HG02610 (cell line): ENCODE data around the gene NOL8.
A peak's percentile ranks its signal among the peaks of the same experiment; 100 is the strongest.

Experiments
- ATAC-seq: cut with Tn5 transposase; IDR thresholded peaks from one replicate; pipeline ENCODE4 v1.9.1; 2021; ENCODE audit warnings: mild to moderate bottlenecking, moderate library complexity; ENCODE audit not compliant: unreplicated experiment

The NOL8 gene

DNA sequence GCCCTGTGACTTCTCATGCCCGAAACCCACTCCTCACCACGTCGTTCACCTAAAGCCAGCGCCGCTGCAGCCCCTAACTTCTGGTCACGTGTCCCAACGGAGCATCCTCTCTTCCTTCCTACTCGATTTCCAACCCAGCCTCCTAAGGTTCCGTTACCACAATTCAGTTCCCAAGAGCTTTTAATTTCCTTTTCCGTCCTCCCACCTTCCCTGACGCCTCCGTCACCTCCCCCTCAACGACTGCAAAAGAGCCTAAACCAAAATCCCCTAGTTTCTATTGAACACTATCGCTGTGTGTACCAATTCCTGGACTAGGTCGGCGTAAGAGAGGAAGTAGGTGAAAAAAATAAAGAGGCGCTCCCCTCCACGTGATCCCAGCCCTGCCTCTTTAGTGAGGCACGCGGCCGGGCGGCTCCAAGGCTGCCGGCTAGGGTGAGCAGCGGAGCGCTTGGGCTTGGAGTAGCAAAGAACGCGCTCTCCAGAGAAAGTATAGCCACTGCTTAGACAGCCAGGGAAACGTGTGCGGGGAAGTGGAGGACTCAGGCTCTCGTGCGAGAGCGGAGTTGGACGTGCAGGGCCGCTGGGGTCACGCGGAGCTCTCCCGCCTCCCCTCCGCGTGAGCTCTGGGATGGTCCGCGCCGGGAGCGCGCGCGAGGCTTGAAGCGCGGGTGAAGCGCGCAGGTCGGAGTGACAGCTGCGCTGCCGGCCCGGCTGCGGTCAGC, at the start of gene NOL8, which contains the start of gene CENPP:
NOL8 (minus strand) TSS at position 82 of the 722 bp plus-strand sequence. CDS start 1,189 bp downstream, outside the sequence.
CENPP (plus strand) TSS at position 685 of the 722 bp plus-strand sequence.
- ATAC-seq: peak; percentile 90

DNA sequence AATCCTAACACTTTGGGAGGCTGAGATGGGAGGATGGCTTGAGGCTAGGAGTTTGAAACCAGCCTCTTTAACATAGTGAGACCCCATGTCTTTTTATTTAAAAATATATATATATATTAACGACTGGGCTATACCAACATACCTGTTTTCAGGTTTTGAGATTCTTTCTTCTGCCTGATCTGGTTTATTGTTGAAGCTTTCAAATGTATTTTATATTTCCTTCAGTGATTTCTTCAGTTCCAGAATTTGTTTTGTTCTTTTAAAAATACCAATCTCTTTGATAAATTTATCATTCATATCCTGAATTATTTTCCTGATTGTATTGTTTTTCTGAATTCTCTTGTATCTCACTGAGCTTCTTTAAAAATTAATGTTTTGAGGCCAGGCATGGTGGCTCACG, 48.0 kb upstream of the NOL8 start:
- ATAC-seq: no peak

DNA sequence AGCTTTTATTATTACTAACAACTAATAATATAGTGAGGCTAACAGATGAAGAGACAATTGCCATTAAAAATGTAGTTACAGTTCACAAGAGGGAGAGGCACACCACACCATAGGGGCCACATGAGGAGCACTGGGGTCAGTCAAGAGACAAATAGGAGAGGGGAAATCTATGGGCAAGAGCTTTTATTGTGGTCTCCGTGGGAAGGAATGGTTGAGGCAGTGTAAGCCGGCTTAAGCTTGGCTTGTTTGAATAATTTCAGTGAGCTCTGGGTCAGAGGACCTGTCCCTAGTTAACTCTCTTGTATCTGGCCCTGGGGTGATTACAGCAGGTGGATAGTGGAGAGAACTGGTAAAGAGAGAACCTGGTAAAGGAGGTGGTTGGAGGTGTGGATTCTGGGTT, 43.9 kb upstream of the NOL8 start:
- ATAC-seq: no peak

DNA sequence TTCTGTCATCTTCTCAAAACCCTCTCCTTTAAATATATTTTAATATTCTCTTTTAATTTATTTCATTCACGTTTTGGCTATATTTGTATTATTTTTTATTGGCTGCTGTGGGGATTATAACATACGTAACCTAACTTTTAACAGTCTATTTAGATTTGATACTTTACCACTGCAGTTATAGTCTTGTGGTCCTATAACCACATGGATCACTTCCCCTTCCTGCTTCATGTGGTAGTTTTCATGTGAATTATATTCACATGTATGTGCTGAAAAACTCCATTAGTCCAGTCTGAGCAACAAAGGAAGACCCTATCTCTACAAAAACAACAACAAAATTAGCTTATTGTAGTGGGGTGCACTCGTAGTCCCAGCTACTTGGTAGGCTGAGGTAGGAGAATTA, 34.9 kb upstream of the NOL8 start:
- no peak for ATAC-seq

DNA sequence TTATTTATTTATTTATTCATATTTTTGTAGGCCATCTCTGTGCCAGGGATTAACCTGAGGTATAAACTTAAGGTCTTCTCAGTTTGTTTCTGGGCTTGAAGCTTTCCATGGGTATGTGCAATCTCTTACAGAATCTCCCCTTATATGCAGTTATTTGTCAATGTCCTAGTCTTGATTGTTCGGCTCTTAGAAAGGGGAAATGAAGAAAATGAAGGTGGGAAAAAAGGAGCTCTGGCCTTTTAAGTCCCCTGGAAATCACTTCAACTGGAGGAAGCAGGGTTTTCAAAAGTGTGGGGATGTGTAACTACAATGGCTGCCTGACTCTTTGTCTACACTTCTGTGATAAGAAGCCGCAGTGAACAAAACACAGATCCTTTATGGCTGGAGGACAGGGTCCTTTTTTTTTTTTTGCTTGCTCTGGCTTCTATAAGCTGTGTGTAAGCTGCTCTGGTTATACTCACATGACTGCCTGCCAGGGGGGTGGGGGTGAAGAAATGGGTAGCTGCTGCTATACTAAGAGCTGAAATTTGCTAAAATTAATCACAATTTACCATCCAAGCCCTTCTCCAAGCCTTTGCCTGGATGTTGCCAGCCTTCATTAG, 34.3 kb upstream of the NOL8 start:
- ATAC-seq: no peak

DNA sequence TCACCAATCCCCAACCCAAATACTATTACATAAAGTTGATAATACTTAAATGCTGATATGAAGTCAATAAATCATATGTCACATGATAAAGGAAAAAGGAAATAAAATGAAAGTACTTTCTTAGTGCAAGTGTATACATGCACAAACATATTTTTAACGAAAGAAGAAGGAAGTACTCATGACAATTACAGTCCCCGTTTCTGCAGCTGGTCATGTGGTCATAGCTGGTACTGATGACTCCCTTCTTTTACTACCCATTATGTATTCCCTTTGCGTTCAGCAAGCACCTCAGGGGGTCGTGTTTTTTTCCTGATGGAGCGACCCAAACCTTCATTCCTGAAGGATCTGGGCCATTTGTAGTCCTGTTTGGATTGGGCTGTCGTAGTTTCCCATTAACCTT, 27.9 kb upstream of the NOL8 start:
- no peak for ATAC-seq

DNA sequence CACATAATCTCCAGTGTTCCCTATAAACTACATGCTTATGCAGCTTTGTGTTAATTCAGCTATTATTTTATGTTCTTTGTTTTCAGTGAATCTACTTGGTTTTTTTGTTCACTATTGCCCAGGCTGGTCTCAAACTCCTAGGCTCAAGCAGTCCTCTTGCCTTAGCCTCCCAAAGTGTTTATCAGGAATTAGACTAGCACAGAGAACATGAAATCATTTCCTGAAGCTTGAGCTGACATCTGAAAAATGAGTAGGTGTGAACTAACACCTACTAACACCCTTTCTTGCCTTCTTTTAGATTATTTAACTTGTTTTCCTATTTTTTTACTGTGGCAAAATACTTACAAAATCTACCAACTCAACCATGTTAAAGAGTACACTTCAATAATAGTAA, 25.6 kb upstream of the NOL8 start:
- ATAC-seq: no peak

DNA sequence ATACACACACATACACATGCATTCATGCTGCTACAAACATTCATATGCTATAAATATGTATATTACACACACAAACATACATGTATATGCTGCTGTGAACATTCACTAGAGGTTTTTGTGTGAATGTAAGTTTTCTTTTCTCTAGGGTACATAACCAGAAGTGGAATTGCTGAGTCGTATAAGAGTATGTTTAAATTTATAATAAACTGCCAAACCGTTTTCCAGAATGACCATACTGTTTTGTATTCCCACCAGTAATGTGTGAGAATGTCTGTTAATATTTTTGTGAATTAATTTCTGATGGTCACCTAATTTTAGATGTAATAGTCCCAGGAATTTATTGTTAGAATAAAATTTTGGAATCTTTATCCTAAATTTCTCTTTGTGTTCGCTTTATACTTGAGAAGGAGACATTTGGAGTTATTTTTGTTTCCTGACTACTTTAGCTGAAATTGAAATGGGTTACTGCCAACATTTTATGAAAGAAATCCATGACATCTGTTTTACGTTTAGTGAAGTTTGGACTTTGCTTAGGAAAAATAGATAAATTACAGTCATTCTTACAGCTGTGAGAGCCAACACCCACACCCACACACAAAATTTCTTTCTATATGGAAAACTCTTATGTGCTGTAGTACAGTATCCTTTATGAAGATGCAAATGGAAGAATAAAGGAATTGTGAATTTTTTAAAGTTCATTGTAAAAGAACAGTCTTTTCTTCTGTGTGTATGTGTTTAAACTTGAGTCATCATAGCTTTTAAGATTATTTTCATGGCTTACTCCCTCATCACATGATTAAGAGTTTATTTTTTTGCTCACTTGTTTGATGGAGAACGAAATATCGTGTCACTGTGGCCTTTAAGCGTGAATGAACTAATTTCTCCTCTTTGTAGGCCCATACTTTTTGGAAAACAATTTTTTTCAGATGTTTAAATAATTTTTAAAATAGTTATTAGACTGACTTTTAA, 24.9 kb upstream of the NOL8 start:
- no peak for ATAC-seq

DNA sequence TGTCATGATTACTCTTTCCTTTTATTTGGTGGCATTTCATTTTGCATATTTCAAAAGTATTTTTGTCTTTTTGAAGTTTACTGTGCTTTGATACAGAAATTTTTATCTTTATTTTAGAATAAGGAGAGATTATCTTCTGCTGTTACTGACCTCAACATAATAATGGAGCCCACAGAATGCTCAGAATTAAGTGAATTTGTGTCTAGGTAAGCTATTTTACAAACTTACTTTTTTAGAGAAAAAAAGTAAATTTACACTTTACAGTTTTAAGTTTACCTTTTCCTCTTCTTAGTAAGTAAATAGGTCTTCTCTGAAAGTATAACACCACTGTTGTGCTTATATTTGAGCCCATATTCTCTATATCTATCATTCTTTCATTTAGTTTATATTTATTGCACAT, 20.4 kb upstream of the NOL8 start:
- no peak for ATAC-seq

DNA sequence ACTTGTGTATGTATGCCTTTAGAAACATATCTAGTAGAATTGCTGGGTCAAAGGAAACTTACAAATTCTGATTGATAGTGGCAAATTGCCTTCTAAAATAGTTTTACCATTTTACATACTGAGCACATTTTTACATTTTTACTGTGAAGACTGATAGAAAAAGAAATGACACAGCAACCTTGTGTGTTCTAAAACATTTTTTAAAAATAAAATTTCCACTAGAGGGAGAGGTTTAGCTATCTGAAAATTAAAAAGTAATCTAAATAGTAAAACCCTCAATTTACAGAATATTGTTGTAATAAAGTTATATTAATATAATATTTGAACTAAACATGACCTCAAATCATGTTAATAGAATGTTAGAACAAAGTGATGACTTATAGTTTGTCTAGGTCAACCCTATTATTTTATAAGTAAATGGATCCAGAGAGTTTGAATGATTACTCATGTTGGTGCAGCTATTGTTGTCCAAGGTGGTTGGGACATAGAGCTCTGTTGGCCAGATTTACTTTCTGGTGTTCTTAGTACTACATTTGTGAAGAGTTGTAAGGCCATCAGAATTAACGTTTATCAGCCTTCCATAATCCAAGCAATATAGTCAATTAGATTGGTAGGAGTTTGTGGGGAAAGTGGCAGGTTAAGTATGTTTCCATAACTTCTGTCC, 17.8 kb upstream of the NOL8 start:
- no peak for ATAC-seq

DNA sequence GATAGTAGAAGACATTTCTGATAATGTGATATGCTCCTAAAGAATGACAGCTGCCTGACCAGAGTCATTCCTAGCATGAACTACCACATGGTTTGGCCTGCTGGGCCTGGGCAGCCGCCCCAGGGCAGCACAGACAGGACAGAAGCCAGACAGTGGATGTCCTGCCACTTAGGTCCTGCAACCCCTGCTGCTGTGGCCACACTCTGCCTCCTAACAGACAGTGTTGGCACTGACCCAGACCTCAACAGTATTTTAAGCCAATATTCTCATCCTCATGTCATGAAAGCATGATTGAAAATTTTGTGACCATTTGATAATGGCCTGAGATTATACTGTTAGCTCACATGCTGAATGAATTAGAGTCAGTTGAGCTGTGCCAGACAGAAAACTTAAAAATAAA, 16.4 kb upstream of the NOL8 start:
- no peak for ATAC-seq

DNA sequence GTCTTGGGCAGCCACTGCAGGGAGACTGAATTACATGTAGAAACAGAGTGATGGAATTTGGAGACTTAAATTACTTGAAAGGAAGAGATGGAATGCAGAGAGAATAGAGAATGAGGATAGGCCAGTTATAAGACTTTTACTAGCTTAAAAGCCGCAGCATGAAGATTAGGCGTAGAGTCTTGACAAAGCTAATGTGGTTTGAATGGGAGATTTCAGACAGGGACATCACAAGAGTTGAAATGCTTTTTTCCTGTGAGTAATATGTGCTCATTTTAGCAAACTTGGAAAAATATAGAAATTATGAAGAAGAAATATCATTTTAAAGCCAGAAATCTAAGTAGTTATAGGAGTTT, 8.1 kb upstream of the NOL8 start:
- no peak for ATAC-seq

DNA sequence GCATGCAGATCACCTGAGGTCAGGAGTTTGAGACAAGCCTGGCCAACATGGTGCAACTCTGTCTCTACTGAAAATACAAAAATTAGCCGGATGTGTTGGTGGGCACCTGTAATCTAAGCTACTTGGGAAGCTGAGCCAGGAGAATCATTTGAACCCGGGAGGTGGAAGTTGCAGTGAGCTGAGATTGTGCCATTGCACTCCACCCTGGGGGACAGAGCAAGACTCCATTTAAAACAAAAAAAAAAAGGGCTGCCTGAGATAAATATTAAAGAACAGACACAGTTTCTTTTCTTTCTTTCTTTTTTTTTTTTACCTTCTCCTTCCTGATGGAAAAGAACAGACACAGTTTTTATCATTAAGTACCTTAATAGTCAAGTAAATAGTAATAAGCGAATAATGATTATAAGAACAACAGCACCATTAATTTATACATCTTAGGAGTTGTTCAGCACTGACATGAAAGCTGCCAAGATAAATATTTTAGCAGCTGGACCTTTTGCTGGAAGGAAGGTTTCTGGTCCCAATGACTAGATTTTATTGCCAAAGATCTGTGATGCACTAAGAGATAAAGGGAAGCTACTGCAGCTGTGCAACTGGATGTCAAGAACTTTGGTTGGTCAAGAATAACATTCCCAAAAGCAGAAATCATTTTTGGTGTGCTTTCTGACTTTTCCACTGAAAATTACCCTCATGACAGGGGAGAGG, 7.6 kb upstream of the NOL8 start:
- ATAC-seq: no peak

DNA sequence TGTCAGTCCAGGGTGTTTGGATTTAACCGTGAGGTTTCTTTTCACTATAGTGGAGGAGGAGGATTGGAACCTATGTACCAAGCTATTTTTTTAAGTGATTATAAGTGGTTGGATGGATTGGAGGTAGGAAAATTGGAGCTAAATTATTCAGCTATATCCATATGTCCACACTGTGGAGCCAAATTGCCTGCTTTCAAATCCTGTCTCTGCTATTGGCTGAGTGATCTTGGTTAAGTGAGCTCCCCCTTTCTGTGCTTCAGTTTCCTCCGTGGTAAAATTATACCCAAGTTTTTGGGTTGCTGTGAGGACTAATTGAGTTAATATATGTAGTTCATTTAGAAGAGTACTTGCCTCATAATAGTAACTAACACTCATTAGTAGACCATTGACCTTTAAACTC, 3.1 kb upstream of the NOL8 start:
- ATAC-seq: no peak

DNA sequence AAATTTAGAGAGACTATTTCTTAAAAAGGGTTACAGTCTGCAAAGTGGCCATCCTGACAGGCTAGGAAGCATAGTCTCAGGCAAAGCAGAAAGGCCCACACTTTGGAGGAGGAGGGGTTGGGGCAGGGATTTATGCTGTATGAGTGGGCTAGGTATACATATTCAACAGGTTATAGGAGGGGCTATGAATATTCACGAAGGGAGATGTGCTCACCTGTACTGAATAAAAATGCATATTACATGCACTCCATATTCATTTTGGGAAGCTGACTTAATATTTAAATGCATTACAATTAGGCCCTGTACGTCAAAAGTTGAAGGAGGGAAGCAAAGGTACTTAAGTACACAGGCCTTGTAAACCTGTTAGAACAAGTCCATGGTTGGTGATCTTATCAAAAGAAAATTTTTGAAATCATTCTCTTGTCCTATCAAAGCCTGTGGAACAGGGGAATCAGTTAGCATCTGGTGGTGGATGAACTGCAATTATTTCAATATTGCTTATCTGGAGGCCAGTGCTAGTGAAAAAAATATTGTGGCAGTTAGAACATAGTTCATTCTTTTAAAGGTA, 2.2 kb upstream of the NOL8 start:
- no peak for ATAC-seq

DNA sequence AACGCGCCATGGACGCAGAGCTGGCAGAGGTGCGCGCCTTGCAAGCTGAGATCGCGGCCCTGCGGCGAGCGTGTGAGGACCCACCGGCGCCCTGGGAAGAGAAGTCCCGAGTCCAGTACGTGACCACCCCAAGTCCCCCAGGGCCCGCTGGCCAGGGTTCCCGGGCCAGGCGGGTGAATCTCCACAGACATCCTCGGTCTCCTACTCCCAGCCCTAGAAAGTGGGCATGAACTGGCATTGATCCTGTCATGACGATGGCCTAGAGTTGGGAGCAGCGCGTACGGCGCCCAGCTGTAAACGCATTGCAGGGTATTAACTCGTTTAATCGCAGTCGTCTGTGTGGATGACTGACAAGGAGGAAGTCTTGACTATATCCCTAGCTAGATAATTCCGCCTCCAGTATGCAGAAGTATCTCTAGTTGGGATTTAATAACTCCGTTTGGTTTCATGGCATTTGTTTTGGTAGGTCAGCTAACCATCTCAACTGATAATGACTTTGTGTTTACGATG, 896 bp upstream of the NOL8 start:
- ATAC-seq: no peak

DNA sequence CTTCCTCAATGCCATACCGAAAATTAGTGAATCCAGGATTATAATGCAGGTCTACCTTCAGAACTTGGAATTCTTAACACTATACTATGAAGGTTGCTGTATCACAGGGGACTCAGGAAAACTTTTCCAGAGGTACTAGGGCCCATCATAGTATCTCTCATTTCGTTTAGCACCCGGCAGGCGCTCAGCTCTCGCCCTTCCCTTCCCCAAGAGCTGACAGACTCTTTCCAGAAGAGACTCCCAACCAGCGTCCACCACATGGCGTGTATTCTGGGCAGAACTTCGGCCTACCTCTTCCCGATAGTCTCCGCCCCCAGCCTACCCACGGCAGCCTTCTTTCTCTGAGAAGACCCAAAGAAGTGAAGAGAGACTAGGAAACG, 271 bp downstream of the NOL8 start:
- ATAC-seq: no peak

DNA sequence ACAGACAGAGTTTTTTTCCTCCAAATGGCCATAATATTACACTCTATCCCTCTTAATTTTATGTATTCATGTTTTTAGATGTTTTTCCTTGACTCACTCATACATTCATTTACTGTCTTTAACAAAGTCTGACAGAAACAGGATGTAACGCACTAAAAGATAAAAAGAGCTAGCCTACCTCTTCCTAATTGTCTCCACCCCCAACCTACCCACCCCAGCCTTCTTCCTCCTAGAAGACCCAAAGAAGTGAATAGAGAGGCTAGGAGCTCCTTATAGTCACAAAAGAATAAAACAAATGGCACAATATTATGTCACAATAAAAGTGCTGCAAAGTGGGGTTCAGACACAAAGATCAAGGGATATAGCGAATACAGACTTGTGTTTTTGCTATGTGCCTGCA, 719 bp downstream of the NOL8 start:
- ATAC-seq: no peak

DNA sequence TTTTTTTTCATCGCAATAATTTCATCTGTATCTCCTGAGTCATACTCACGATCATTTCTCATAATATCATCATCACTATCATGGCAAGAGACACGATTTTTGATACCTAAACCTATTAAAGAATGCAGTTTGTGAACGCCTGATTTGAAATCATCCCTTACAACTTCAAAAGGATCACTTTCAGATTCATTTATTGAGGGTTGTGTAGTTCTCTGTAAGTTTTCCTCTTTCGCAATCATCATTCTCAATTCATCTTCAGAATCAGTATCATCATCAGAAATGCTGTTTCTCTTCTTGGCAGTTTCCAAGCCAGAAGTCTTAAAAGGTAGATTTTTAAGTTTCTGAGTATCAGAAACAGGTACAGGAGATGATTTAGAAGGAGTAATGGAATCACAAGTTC, 9.7 kb downstream of the NOL8 start:
- ATAC-seq: no peak

DNA sequence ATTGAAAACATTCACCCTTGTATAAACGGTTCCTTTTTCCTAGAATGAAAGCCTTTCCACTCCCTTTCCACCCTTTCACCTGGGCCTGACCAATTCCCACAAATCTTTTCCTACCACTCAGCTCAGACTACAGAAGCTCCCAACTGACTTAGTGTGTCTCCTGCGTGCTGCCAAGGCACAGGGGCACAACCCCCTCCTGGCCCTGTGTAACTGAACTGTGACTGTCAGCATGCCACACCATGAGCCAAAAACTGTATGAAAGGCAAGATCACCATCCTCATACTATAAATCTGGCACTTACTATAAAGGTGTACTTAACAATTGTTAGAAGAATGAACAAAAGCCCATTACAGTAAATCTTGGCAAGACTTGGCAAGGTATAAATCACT, 11.5 kb downstream of the NOL8 start:
- no peak for ATAC-seq
